ENCODE data around the gene WNT7B.

- TF ChIP-seq USF2 (IDR thresholded peaks at IDR 0.05; ENCODE audit: low read length): no peak
- no peak for TF ChIP-seq MAFK (IDR thresholded peaks at IDR 0.05; ENCODE audit: low read depth, low read length)
- no peak for TF ChIP-seq TAF7 (optimal IDR thresholded peaks at IDR 0.05; ENCODE audit: borderline replicate concordance, low read depth, low read length)
- TF ChIP-seq MAX (IDR thresholded peaks at IDR 0.05): no peak
Observed at GRCh38 chr22:45883811-45884170, 93.2 kb downstream of the WNT7B start.
